Endodermal cell (in vitro differentiated cells): ENCODE data around the gene KDM8. TPM values are rescaled to one million over a fixed set of nuclear protein-coding genes. Genes with fewer than 3 reads are reported as not detected.

Experiments
- DNase-seq: peaks from one replicate; pipeline ENCODE4 v3.0.0-alpha.2; 2017
- H3K27ac ChIP-seq: 2 replicates; pipeline ENCODE4 v1.5.1; 2013; ENCODE audit warnings: mild to moderate bottlenecking, low read depth, low read length, moderate library complexity
- H3K27me3 ChIP-seq: 2 replicates; pipeline ENCODE4 v1.6.1; 2013; ENCODE audit warnings: mild to moderate bottlenecking, low read length, moderate library complexity; ENCODE audit not compliant: insufficient read depth, control insufficient read depth, poor library complexity, severe bottlenecking
- H3K36me3 ChIP-seq: 2 replicates; pipeline ENCODE4 v1.7.0; 2013; ENCODE audit warnings: mild to moderate bottlenecking, low read length, moderate library complexity; ENCODE audit not compliant: control insufficient read depth, insufficient read depth
- H3K4me1 ChIP-seq: one replicate; pipeline ENCODE4 v1.7.0; 2013; ENCODE audit warnings: low read length; ENCODE audit not compliant: control insufficient read depth, insufficient read depth
- H3K4me3 ChIP-seq: 2 replicates; pipeline ENCODE4 v1.5.1; 2013; ENCODE audit warnings: mild to moderate bottlenecking, low read length, moderate library complexity
- H3K9ac ChIP-seq: 2 replicates; pipeline ENCODE4 v1.6.1; 2013; ENCODE audit warnings: mild to moderate bottlenecking, low read length, moderate library complexity; ENCODE audit not compliant: poor library complexity, severe bottlenecking; ENCODE audit errors: extremely low read depth
- H3K9me3 ChIP-seq: 2 replicates; pipeline ENCODE4 v1.6.1; 2013; ENCODE audit warnings: mild to moderate bottlenecking, low read length, moderate library complexity; ENCODE audit not compliant: control insufficient read depth
- H3K27ac Mint-ChIP-seq: 2 replicates; pipeline ENCODE4 v1.8.0; 2020; ENCODE audit warnings: mixed read lengths
- H3K27me3 Mint-ChIP-seq: 2 replicates; pipeline ENCODE4 v1.8.0; 2021; ENCODE audit warnings: mild to moderate bottlenecking, mixed read lengths; ENCODE audit not compliant: insufficient read depth
- H3K36me3 Mint-ChIP-seq: 2 replicates; pipeline ENCODE4 v1.8.0; 2020; ENCODE audit warnings: low read depth, mixed read lengths
- H3K4me1 Mint-ChIP-seq: 2 replicates; pipeline ENCODE4 v1.8.0; 2020; ENCODE audit warnings: mixed read lengths
- H3K4me3 Mint-ChIP-seq: 2 replicates; pipeline ENCODE4 v1.8.0; 2020; ENCODE audit warnings: mild to moderate bottlenecking, moderate library complexity, mixed read lengths
- H3K9me3 Mint-ChIP-seq: 2 replicates; pipeline ENCODE4 v1.8.0; 2020; ENCODE audit warnings: mild to moderate bottlenecking, mixed read lengths
- WGBS, 2 experiments: methylation state at CpG; one replicate each; pipeline versions ENCODE4 v1.1.5 to v1.1.7; 2013; ENCODE audit warnings: missing lambda C conversion rate in 2 of 2, mixed read lengths in 1 of 2; ENCODE audit not compliant: insufficient coverage in 1 of 2, insufficient read length in 1 of 2; 5-methylcytosine and 5-hydroxymethylcytosine counted together
- total RNA-seq, 2 donors: library from RNA; stranded (reverse); fragmentation: NEBNext Ultra II Directional in 1 of 2; extraction: Animal tissue kit (Norgen Biotek cat#: 25700) in 1 of 2; gene quantifications; 2 replicates in 1 of 2; 3 replicates in 1 of 2; pipeline ENCODE4 v1.2.1, GENCODE V29; 2021
- TF ChIP-seq, protein P1 (sequence below): fragments of 200-600 bp; sonication (generic); conservative IDR thresholded peaks from 2 replicates; pipeline ENCODE4 v1.5.0; 2021; ENCODE audit warnings: antibody characterized with exemption, mild to moderate bottlenecking

KDM8 gene
- total RNA-seq, 2 donors from 2014 or later: 11.0 to 12.1 TPM

- Histone ChIP-seq H3K36me3 (no peaks in the 10 kb centered on the region), H3K4me3 (no peak overlapping the region), H3K4me1 (no peaks in the 10 kb centered on the region), H3K27ac (no peak overlapping the region), H3K9me3 (no peaks in the 10 kb centered on the region), H3K9ac (no peak overlapping the region), H3K27me3 (no peaks in the 10 kb centered on the region)
- TF ChIP-seq, protein P1, sequence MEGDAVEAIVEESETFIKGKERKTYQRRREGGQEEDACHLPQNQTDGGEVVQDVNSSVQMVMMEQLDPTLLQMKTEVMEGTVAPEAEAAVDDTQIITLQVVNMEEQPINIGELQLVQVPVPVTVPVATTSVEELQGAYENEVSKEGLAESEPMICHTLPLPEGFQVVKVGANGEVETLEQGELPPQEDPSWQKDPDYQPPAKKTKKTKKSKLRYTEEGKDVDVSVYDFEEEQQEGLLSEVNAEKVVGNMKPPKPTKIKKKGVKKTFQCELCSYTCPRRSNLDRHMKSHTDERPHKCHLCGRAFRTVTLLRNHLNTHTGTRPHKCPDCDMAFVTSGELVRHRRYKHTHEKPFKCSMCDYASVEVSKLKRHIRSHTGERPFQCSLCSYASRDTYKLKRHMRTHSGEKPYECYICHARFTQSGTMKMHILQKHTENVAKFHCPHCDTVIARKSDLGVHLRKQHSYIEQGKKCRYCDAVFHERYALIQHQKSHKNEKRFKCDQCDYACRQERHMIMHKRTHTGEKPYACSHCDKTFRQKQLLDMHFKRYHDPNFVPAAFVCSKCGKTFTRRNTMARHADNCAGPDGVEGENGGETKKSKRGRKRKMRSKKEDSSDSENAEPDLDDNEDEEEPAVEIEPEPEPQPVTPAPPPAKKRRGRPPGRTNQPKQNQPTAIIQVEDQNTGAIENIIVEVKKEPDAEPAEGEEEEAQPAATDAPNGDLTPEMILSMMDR: peak; percentile 94
- Mint-ChIP-seq H3K36me3 (no peaks in the 10 kb centered on the region), H3K27ac (no peak overlapping the region), H3K27me3 (no peaks in the 10 kb centered on the region), H3K9me3 (no peaks in the 10 kb centered on the region), H3K4me1 (peaks cover 11% of the 10 kb centered on the region), H3K4me3 (no peak overlapping the region)
- 75 to 77% methylated on average over 11 to 23 of the region's 23 CpGs for WGBS, 2 experiments
- peak; percentile 76 for DNase-seq
Observed at GRCh38 chr16:27235055-27235937, 32.0 kb downstream of the KDM8 start.

- Mint-ChIP-seq H3K9me3 (no peaks in the 10 kb centered on the region), H3K4me3 (no peak overlapping the region), H3K27ac (no peak overlapping the region), H3K27me3 (no peaks in the 10 kb centered on the region), H3K4me1 (peaks cover 11% of the 10 kb centered on the region), H3K36me3 (no peaks in the 10 kb centered on the region)
- TF ChIP-seq, protein P1: no peak
- H3K27me3 ChIP-seq: no peaks in the 10 kb centered on the region
- no peak for DNase-seq
- H3K4me3 ChIP-seq: no peak overlapping the region
- no peak overlapping the region for H3K9ac ChIP-seq
- no peaks in the 10 kb centered on the region for H3K36me3 ChIP-seq
- 92 to 96% methylated on average over 5 to 8 of the region's 8 CpGs for WGBS, 2 experiments
- H3K9me3 ChIP-seq: no peaks in the 10 kb centered on the region
- H3K4me1 ChIP-seq: no peaks in the 10 kb centered on the region
- H3K27ac ChIP-seq: no peak overlapping the region
Observed at GRCh38 chr16:27235938-27236245, 32.6 kb downstream of the KDM8 start.

- H3K4me3 Mint-ChIP-seq: no peak overlapping the region
- Histone ChIP-seq H3K4me1 (no peaks in the 10 kb centered on the region), H3K4me3 (no peak overlapping the region), H3K9me3 (no peaks in the 10 kb centered on the region), H3K9ac (no peak overlapping the region), H3K36me3 (no peaks in the 10 kb centered on the region), H3K27ac (peak overlapping the region; percentile 52), H3K27me3 (no peaks in the 10 kb centered on the region)
- WGBS, 2 experiments: 91 to 94% methylated on average over 5 to 7 of the region's 8 CpGs
- no peaks in the 10 kb centered on the region for H3K36me3 Mint-ChIP-seq
- H3K27me3 Mint-ChIP-seq: no peaks in the 10 kb centered on the region
- H3K4me1 Mint-ChIP-seq: peaks cover 11% of the 10 kb centered on the region
- H3K27ac Mint-ChIP-seq: peak overlapping the region; percentile 62
- no peak for DNase-seq
- H3K9me3 Mint-ChIP-seq: no peaks in the 10 kb centered on the region
- TF ChIP-seq, protein P1: no peak
Observed at GRCh38 chr16:27236635-27237218, 33.4 kb downstream of the KDM8 start.
